DMS 273 (cell line): ENCODE data around the gene SLC7A1.

Experiments used
- DNase-seq: peaks from one replicate; lab custom pipeline; 2025; ENCODE audit not compliant: unreplicated experiment; lab: John Stamatoyannopoulos, UW

The SLC7A1 gene

GRCh38 chr13:29562786-29563438 lies 32.6 kb downstream of the SLC7A1 start:
- no peak for DNase-seq

- no peak for DNase-seq
These were observed 33.6 kb downstream of the SLC7A1 start for GRCh38 chr13:29561918-29562317.

GRCh38 chr13:29556742-29557141 lies 38.7 kb downstream of the SLC7A1 start:
- DNase-seq, result no peak

DNA sequence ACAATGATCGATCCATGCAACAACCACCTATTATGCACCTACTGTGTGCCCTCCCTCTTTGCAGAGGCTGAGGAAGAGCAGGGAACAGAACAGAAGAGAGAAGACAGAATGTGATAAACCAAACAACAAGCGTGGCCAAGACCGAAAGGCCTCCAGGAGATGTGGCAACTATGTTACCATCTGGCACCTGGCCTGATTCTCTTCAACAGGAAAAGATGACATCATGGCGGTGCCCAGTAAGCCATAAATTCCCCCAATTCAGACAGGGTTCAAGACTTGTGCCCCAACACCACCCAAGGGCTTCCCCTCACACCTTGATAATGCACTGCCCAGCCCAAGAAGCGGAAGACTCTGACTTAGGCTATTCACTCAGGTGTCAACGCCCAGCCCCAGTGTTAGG lies 44.3 kb downstream of the SLC7A1 start:
- DNase-seq, result no peak

DNA sequence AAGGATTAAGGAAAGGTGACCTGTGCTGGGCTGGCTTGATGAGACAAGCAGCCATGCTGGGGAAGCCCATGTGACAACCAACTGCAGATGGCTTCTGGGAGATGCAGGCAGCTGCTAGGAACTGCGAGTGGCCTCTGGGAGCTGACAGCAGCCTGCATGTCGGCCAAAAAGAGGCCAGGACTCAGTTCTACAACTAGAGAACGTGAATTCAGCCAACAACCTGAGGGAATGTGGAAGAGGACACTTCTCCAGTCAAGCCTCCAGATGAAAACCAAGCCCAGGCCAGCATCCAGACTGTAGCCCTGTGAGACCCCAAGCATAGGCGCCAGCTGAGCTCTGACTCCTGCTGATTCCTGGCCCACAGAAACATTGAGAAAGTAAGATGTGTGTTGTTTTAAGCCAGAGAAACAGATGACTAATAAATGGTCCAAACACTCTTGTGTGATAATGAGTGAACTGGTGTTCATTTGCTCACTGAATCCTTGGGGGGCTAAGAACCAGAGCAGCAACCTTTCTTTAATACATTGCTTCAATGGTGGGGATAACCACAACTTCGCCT lies 45.0 kb downstream of the SLC7A1 start:
- no peak for DNase-seq

DNA sequence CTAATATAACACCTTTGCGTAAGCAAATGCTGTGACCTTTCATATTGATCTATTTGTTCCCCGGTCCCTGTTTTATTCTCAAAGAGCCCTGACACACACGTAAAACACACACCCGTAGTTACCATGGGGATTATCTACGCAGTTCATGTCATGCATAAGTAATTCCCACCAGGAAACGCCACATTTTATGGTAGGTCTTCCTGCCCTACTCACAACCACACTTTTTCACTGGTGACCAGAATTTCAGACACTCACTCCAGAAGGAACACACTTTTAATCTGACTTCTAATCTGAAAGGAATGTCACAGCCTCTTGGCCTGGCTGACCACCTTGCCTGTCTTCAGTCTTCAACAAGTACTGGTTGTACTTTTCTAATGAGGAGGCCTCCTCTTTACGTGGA lies 46.8 kb downstream of the SLC7A1 start:
- DNase-seq, result no peak

GRCh38 chr13:29547153-29547552 lies 48.3 kb downstream of the SLC7A1 start:
- DNase-seq, result no peak

DNA sequence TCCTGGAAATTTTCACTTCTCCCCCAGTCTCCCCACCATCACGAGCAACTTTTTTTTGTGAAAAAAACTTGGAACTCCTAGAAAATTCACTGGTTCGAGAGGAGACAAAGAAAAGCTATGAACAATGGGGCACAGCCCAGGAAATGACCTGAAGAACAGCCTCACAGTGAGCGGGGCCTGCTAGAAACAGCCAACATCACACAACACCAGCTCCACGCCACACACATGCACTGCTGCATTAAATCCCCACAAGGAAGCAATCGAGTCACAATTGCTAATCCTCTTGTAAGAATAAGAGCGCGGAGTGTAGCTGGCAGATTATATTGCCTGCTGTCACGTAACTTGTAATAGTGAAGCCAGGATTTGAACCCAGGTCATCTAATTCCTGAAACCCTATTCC lies 48.8 kb downstream of the SLC7A1 start:
- no peak for DNase-seq

GRCh38 chr13:29545988-29546387 lies 49.5 kb downstream of the SLC7A1 start:
- no peak for DNase-seq

DNA sequence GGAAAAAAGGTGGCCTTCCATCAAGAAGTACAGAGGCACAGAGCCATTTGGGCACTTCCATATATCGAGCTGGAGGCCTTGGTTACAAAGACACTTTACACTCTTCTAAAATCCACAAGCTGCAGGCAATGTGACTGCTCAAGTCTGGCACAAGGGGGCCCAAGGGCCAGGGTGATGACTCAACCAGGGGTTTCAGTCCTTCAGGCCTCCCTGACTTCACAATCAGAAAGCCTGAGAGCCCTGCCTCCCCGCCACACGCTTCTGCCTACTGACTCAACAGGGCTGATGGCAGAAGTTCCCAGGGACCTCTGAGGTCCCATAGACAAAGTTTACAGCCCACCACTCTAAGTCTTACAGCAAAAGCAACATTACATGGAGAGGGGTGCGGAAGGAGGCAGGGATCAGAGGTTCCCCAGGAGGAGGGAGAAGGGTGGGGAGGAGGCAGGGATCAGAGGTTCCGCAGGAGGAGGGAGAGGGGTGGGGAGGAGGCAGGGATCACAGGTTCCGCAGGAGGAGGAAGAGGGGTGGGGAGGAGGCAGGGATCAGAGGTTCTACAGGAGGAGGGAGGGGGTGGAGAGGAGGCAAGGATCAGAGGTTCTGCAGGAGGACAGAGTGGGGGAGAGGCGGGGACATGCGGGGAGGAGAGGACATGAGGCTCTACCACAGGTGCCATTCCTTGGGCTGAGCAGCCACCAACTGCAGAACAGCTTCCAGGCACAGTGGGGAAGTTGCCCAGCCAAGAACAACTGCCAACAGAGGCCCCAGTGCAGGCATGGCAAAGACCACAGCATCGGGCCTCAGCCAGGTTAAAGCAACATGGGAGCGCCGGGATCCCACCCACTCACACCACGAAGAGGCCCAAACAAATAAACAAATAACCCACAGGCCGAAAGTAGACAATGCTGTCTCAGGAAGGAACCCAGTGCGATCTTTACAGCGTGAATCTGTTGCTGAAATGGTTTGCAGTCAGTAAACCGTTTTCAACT lies 52.0 kb downstream of the SLC7A1 start:
- DNase-seq, result no peak

GRCh38 chr13:29542381-29542780 lies 53.1 kb downstream of the SLC7A1 start:
- no peak for DNase-seq

GRCh38 chr13:29541400-29541799 lies 54.1 kb downstream of the SLC7A1 start:
- DNase-seq, result no peak

GRCh38 chr13:29540799-29541198 lies 54.7 kb downstream of the SLC7A1 start:
- no peak for DNase-seq

- DNase-seq, result no peak
These were observed 55.2 kb downstream of the SLC7A1 start for GRCh38 chr13:29540334-29540733.

GRCh38 chr13:29539856-29540255 lies 55.6 kb downstream of the SLC7A1 start:
- no peak for DNase-seq

GRCh38 chr13:29538652-29539040 lies 56.8 kb downstream of the SLC7A1 start:
- DNase-seq, result no peak

DNA sequence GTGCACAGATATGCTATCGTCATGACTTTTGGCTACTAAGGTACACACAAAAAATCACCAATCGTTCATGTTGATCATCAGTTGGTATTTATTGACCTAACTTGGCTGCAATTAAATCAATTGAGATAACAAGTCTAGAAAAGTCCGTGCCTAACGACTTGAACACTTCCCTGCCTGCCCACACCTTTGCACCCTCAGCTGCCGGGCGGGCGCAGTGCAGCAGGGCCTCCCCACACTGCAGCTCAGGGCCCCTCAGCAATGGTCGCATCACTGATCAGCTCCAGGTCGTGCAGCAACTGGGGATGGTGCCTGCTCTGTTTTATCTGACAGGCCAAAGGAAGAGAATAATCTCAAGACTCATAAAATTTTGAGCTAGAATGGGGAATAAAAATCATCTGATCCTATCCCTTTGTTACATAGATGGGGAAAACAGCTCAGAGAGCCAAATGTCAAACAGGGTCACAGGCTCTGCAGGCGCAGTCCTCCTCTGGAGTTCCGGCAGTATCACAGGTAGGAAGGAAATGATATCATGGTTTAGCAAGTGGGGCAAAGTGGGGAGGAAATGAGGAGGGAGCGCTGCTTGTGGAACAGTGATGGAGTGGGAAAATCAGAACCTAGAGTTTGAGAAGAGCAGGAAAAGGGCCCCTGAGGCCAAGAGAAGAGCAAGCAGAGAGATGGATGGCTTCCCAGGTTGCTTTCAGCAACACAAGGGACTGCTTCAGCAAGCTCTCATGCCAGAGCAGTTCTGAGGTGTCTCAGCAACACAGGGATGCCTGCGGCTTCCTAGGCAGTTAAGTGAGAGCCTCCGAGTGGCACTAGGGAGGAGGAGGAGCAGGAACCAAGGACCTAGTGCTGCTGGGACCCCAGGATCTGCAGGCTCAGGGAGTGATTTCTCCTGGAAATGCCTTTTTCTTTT lies 57.5 kb downstream of the SLC7A1 start:
- no peak for DNase-seq

GRCh38 chr13:29536853-29537252 lies 58.6 kb downstream of the SLC7A1 start:
- DNase-seq, result no peak

GRCh38 chr13:29535663-29536655 lies 59.5 kb downstream of the SLC7A1 start:
- no peak for DNase-seq

GRCh38 chr13:29534083-29534482 lies 61.4 kb downstream of the SLC7A1 start:
- no peak for DNase-seq
